HG03135 (cell line): ENCODE measurements around the gene CAPS.

ENCODE experiments used
- ATAC-seq: cut with Tn5 transposase; IDR thresholded peaks from one replicate; pipeline ENCODE4 v1.9.1; 2021; ENCODE audit warnings: mild to moderate bottlenecking, moderate library complexity; ENCODE audit not compliant: unreplicated experiment

The CAPS gene

DNA sequence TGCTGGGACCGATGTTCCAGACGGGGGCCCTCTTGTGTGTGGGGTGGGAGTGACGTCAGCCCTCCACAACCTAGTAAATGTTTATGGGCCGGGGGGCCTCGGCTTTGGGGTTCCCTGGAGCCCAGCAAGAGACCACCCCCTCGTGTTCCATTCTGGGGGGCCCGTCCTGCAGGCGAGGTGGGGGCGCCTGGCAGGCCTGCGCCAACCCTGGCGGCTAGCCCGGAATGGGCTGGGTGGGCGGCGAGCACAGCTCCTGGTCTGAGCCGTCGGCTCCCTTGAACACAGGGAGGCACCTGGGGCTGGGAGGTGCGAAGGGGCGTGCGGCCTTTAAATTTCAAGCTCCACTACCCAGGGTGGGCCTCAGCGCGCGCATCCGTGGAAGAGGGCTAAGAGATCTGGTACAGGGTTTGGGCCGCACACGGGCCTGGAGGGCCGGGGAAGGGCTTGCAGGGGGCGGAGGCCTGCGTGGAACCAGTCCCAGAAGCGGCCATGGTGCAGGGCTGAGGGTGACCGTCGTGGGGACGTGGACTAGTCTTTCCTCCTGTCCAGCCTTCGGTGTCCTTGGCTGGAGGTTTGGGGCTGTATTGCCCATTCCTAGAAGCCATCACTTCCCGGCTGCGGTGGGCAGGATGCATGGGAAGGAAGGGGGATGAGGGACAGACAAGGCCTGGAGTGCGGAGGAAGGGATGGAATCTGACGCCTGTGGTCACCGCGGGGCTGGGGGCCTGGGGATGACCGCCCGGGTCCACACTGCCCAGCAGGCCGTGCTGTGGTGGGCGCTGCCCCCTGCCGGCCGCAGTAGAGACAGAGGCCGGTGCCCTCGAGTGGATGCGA lies 21.9 kb upstream of the CAPS start:
- no peak for ATAC-seq

DNA sequence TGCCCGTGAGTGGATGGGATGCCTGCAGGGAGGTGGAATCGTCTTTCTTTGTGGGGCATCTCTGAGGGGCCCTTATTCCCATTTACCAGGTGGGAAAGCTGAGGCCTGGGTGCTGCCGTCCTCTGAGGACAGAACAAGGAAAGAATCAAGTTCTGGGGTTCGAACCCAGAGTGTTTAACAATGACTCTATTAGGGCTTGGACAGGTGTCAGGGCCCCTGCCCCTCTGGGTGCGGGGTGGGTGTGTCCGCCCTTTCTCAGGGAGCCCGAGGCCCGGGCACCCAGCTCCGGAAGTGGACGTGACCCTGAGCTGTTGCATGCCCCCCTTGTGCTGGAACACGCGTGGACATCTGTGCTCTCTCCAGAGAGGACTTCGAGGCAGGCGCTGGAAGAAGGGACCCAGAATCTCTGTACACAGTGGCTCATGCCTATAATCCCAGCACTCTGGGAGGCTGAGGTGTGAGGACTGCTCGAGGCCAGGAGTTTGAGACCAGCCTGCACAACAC lies 21.2 kb upstream of the CAPS start:
- ATAC-seq: no peak

DNA sequence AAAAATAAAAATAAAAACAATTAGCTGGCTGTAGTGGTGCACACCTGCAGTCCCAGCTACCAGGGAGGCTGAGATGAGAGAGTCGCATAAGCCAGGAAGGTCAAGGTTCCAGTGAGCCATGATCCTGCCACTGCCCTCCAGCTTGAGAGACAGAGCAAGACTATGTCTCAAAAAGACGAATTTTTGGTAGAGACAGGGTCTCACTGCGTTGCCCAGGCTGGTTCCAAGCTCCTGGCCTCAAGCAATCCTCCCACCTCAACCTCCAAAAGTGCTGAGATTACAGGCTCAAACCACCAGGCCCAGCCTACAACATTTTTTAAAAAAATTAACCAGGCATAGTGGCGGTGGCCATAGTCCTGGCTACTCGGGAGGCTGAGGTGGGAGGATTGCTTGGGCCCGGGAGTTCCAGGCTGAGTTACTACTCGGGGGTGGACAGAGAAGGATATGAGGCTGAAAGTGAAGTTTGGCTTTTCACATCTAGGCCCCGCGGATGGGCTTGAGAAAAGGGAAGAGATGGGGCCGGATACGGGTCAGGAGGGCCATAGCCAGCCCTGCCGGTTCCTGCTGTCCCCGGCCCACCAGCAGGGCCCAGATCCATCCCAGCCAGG lies 20.7 kb upstream of the CAPS start:
- no peak for ATAC-seq

DNA sequence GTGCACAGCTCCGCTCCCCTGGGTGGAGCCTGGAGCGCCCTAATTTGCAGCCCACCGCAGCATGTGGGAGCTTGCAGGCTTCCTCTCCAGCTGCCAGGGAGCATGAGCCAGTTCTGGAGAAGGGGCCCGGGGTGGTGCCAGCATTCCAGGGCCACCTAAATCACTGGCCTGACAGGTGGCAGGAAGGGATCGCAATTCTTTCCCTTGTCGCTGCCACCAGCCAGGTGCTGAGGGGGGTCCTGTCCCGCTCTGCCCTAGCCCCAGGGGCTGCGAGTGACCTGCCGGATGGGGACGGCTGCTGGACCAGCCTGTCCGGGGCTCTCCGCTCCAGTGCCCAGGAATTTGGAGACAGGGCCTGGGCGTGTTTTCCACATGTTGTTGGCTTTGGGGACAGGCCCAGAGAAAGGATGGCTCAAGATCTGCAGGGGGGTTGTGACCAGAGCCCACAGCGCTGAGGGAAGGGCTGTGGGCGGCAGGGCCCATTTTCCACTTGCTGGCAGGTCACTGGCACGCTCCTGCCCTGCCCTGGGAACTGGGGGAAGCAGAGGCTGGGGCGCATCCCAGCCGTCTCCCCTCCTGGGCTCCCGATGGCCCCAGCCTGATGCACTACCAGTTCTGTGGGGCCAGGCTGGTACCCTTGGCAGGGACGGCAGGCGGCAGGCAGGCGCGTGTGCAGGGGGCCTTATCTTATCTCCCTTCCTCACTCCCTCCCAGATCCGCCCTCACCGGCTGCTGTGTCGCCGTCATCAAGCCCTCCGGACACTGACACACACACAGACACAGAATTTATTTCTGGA lies 19.9 kb upstream of the CAPS start:
- no peak for ATAC-seq

- ATAC-seq: no peak
Measured at GRCh38 chr19:5894704-5895349, 19.2 kb upstream of the CAPS start.

- no peak for ATAC-seq
Measured at GRCh38 chr19:5895409-5895808, 18.6 kb upstream of the CAPS start.

DNA sequence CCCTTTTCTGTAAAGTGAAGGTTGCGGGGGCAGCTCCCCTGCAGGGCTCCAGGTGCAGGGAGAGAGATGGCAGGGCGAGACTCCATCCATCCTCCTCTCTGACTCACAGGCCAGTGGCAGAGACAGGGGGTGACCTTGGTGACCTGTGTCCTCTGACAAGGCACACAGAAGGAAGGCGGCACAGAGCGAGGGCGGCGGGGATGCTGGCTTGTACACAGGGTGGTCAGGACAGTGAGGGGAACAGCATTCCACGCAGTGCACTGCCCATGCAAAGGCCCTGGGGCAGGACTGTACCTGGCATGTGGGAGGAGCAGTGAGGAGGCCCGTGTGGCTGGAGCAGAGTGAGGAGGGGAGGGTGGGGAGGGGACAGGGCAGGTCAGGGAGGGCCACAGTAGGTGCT lies 18.2 kb upstream of the CAPS start:
- ATAC-seq: no peak

GRCh38 chr19:5896365-5897076 lies 17.5 kb upstream of the CAPS start:
- no peak for ATAC-seq

GRCh38 chr19:5897189-5897969 lies 16.7 kb upstream of the CAPS start:
- no peak for ATAC-seq

DNA sequence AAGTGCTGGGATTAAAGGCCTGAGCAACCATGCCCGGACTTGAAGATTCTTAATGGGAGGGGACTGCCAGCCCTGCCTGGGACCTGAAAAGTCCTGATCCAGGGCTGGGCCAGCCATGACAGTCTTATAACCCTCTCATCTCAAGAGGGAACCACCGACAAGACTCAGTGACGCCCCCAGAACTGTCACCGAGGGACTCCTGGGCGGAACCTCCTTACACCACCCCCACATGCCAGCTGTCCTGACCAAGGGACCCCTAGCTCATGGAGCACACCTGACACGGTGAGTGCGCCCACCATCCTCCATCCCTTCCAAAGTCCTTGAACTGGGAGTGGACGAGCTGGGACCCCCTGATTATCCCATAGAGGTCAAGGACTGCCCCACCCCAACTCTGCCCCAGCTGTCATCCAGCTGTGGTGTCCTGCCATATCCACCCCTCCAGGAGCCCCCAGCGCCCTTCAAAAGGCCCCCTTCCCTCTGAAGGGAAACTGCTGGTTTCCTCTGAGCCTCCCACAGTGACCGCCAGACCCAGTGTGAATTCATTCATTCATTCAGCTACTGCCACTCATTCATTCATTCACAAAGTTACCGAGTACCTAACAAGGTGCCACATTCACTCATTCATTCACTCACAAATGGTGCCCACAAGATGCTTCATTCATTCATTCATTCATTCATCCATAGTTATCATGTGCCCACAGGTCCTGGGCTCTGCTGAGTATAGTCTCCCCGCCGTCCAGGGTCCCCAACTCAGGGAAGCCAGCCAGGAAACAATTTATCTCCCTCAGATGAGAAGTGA lies 14.1 kb upstream of the CAPS start:
- ATAC-seq: no peak

GRCh38 chr19:5900976-5901375 lies 13.1 kb upstream of the CAPS start:
- ATAC-seq: no peak

DNA sequence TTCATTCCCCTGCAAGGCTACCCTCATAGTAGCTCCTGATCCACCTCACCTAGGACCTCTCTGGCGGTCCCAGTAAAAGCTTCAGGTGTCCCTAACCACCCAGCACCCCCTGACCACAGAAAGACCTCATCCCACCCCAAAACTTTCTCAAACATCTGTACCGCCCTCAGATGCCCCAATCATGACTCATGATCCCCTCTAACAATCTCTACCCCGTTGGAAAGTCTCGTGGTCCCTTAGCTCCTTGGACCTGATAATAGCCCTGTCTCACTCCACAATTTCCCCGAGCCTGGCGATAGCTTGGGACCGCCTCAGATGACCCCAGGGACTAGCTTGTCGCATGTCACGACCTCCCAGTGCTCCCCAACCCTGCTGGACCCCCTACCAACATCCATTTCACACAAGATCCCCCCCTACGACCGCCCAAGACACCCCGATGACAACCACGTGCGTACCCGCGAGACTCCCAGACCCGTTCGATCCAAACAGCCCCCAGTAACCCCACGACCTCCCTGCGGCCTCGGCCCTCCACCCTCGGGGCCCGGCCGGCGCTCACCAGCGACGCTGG lies 10.9 kb upstream of the CAPS start:
- ATAC-seq: no peak

GRCh38 chr19:5903624-5904351 lies 10.3 kb upstream of the CAPS start, which contains the start of gene NDUFA11:
NDUFA11 (minus strand) TSS chr19:5903790; CDS start chr19:5903708, 82 bp downstream.
- ATAC-seq: peak; percentile 40

- ATAC-seq: peak; percentile 77
Measured at GRCh38 chr19:5904352-5905113, 9.5 kb upstream of the CAPS start, which contains the start of gene VMAC. VMAC (plus strand) TSS chr19:5904872; CDS start chr19:5904891, 19 bp downstream.

GRCh38 chr19:5905114-5905778 lies 8.8 kb upstream of the CAPS start:
- no peak for ATAC-seq

GRCh38 chr19:5907241-5907640 lies 6.8 kb upstream of the CAPS start:
- no peak for ATAC-seq
